Measurements from ENCODE around the gene SLIT3. TPM values are rescaled to one million over a fixed set of nuclear protein-coding genes. Genes with fewer than 3 reads are reported as not detected.
"Not testable (repeated sequence)": the region's sequence is repeated elsewhere in the genome, so short reads cannot be mapped to it uniquely, and the experiment has no call there.

The SLIT3 gene
- polyA plus RNA-seq, 4 donors, result 44.8 to 57.0 (median 49.6) TPM

GRCh38 chr5:169151051-169151805, 149.7 kb downstream of the SLIT3 start:
- DNase-seq (ENCODE audit: low read depth in 4 of 4, low spot score in 2 of 4), result no peak

GRCh38 chr5:169150108-169150507, 150.8 kb downstream of the SLIT3 start:
- DNase-seq (ENCODE audit: low read depth in 4 of 4, low spot score in 2 of 4), result no peak

GRCh38 chr5:169149317-169149716, 151.6 kb downstream of the SLIT3 start:
- DNase-seq (ENCODE audit: low read depth in 4 of 4, low spot score in 2 of 4), result no peak

GRCh38 chr5:169148138-169148740, 152.7 kb downstream of the SLIT3 start:
- peak in 2 of 4 donors; percentile 39 to 62 for DNase-seq (ENCODE audit: low read depth in 4 of 4, low spot score in 2 of 4)

- no peak for DNase-seq (ENCODE audit: low read depth in 4 of 4, low spot score in 2 of 4)
Observed at GRCh38 chr5:169147534-169147933, 153.4 kb downstream of the SLIT3 start.

GRCh38 chr5:169146158-169146557, 154.8 kb downstream of the SLIT3 start:
- DNase-seq (ENCODE audit: low read depth in 4 of 4, low spot score in 2 of 4), result no peak

- DNase-seq (ENCODE audit: low read depth in 4 of 4, low spot score in 2 of 4), result peak; percentile 47 to 76 (median 72)
Observed at GRCh38 chr5:169142264-169142970, 158.5 kb downstream of the SLIT3 start.

GRCh38 chr5:169140215-169140614, 160.7 kb downstream of the SLIT3 start:
- DNase-seq (ENCODE audit: low read depth in 4 of 4, low spot score in 2 of 4), result not testable (repeated sequence)

- DNase-seq (ENCODE audit: low read depth in 4 of 4, low spot score in 2 of 4), result no peak
Observed at GRCh38 chr5:169139480-169140050, 161.4 kb downstream of the SLIT3 start.

GRCh38 chr5:169133531-169133930, 167.4 kb downstream of the SLIT3 start:
- DNase-seq (ENCODE audit: low read depth in 4 of 4, low spot score in 2 of 4), result no peak

GRCh38 chr5:169132302-169132660, 168.7 kb downstream of the SLIT3 start:
- DNase-seq (ENCODE audit: low read depth in 4 of 4, low spot score in 2 of 4), result no peak

- no peak for DNase-seq (ENCODE audit: low read depth in 4 of 4, low spot score in 2 of 4)
Observed at GRCh38 chr5:169131616-169132301, 169.2 kb downstream of the SLIT3 start.

GRCh38 chr5:169128679-169129078, 172.3 kb downstream of the SLIT3 start:
- no peak for DNase-seq (ENCODE audit: low read depth in 4 of 4, low spot score in 2 of 4)

- DNase-seq (ENCODE audit: low read depth in 4 of 4, low spot score in 2 of 4), result no peak
Observed at GRCh38 chr5:169127431-169127830, 173.5 kb downstream of the SLIT3 start.

- no peak for DNase-seq (ENCODE audit: low read depth in 4 of 4, low spot score in 2 of 4)
Observed at GRCh38 chr5:169126481-169127021, 174.4 kb downstream of the SLIT3 start.

GRCh38 chr5:169125571-169125970, 175.4 kb downstream of the SLIT3 start:
- no peak for DNase-seq (ENCODE audit: low read depth in 4 of 4, low spot score in 2 of 4)

- no peak for DNase-seq (ENCODE audit: low read depth in 4 of 4, low spot score in 2 of 4)
Observed at GRCh38 chr5:169122951-169123350, 178.0 kb downstream of the SLIT3 start.

GRCh38 chr5:169121630-169122420, 179.1 kb downstream of the SLIT3 start:
- DNase-seq (ENCODE audit: low read depth in 4 of 4, low spot score in 2 of 4), result no peak

GRCh38 chr5:169119288-169120048, 181.5 kb downstream of the SLIT3 start:
- no peak for DNase-seq (ENCODE audit: low read depth in 4 of 4, low spot score in 2 of 4)
